NCI-H146 treated with DMSO at 0.1 percent for 48 hours (cell line): Measurements from ENCODE around the gene PMP22.
"Not testable (repeated sequence)": the region's sequence is repeated elsewhere in the genome, so short reads cannot be mapped to it uniquely, and the experiment has no call there.

ENCODE experiments used
- DNase-seq: peaks from one replicate; lab custom pipeline; 2025; ENCODE audit not compliant: unreplicated experiment; lab: John Stamatoyannopoulos, UW

PMP22 gene

GRCh38 chr17:15257258-15257788, 7.8 kb downstream of the PMP22 start:
- no peak for DNase-seq

GRCh38 chr17:15256689-15257088, 8.4 kb downstream of the PMP22 start:
- DNase-seq = no peak

- DNase-seq = no peak
Observed at GRCh38 chr17:15255713-15256454, 9.2 kb downstream of the PMP22 start.

GRCh38 chr17:15250135-15250860, 14.8 kb downstream of the PMP22 start:
- DNase-seq = no peak

- DNase-seq = no peak
Observed at GRCh38 chr17:15249487-15249886, 15.6 kb downstream of the PMP22 start.

GRCh38 chr17:15247891-15248529, 17.1 kb downstream of the PMP22 start:
- no peak for DNase-seq

- no peak for DNase-seq
Observed at GRCh38 chr17:15245054-15245453, 20.1 kb downstream of the PMP22 start.

- no peak for DNase-seq
Observed at GRCh38 chr17:15240644-15241043, 24.5 kb downstream of the PMP22 start.

GRCh38 chr17:15239491-15239890, 25.6 kb downstream of the PMP22 start:
- no peak for DNase-seq

- DNase-seq = no peak
Observed at GRCh38 chr17:15238676-15239422, 26.3 kb downstream of the PMP22 start.

- no peak for DNase-seq
Observed at GRCh38 chr17:15238057-15238456, 27.1 kb downstream of the PMP22 start.

- no peak for DNase-seq
Observed at GRCh38 chr17:15237106-15237425, 28.1 kb downstream of the PMP22 start.

- no peak for DNase-seq
Observed at GRCh38 chr17:15236281-15237105, 28.6 kb downstream of the PMP22 start.

GRCh38 chr17:15233971-15234370, 31.2 kb downstream of the PMP22 start:
- DNase-seq = no peak

GRCh38 chr17:15233022-15233805, 31.9 kb downstream of the PMP22 start:
- no peak for DNase-seq

GRCh38 chr17:15232517-15232915, 32.6 kb downstream of the PMP22 start:
- DNase-seq = no peak

GRCh38 chr17:15231851-15232516, 33.1 kb downstream of the PMP22 start:
- no peak for DNase-seq

- DNase-seq = no peak
Observed at GRCh38 chr17:15230866-15231265, 34.3 kb downstream of the PMP22 start.

GRCh38 chr17:15221827-15222226, 43.3 kb downstream of the PMP22 start:
- not testable (repeated sequence) for DNase-seq
